Astrocyte (in vitro differentiated cells and primary cell): ENCODE data around the gene MAN2A1.

Experiments used
- EZH2 ChIP-seq: IDR thresholded peaks from 2 replicates; pipeline ENCODE4 v1.6.1; 2012; ENCODE audit warnings: mild to moderate bottlenecking, low read length, inconsistent platforms; ENCODE audit not compliant: insufficient read depth
- TF ChIP-seq, protein P1 (sequence below): IDR thresholded peaks from 2 replicates; pipeline ENCODE4 v1.5.1; 2011; ENCODE audit warnings: low read depth, mild to moderate bottlenecking, inconsistent platforms, low read length, moderate library complexity; ENCODE audit not compliant: insufficient read depth

DNA sequence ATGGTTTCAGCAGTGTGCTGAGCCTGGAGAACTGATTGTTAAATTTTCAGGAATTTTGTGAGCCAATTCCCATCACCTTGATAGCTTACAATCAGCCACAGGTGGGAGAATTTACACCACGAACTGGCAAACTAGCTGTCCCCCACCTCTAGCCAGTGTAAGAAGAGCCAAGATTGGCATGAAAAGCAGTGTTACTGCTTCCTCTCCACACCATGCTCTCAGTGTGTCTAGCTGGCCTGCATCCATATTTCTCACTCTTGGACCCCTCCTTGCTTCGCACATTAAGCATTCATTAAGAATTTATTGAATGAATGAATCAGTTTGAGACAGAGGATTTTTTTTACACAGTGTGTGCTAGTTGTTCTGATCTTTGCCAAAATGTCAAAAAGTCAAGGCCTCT, 36.7 kb upstream of the MAN2A1 start:
- TF ChIP-seq, protein P1, sequence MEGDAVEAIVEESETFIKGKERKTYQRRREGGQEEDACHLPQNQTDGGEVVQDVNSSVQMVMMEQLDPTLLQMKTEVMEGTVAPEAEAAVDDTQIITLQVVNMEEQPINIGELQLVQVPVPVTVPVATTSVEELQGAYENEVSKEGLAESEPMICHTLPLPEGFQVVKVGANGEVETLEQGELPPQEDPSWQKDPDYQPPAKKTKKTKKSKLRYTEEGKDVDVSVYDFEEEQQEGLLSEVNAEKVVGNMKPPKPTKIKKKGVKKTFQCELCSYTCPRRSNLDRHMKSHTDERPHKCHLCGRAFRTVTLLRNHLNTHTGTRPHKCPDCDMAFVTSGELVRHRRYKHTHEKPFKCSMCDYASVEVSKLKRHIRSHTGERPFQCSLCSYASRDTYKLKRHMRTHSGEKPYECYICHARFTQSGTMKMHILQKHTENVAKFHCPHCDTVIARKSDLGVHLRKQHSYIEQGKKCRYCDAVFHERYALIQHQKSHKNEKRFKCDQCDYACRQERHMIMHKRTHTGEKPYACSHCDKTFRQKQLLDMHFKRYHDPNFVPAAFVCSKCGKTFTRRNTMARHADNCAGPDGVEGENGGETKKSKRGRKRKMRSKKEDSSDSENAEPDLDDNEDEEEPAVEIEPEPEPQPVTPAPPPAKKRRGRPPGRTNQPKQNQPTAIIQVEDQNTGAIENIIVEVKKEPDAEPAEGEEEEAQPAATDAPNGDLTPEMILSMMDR, result no peak
- TF ChIP-seq EZH2, result no peak
